Stimulated activated CD8-positive, alpha-beta memory T cell treated with anti-CD3 and anti-CD28 coated beads, Interleukin-7, amount 100 ng/mL, for 48 hours (primary cell): Measurements from ENCODE around the gene PRDM5.

Source experiments
- DNase-seq, 2 donors: peaks; one replicate each; pipeline ENCODE4 v3.0.0-alpha.2; 2020; ENCODE audit warnings: low read depth in 1 of 2; ENCODE audit errors: extremely low read depth in 1 of 2

Gene PRDM5

GRCh38 chr4:120857312-120857711 is 65.2 kb downstream of the PRDM5 start:
- no peak for DNase-seq

DNA sequence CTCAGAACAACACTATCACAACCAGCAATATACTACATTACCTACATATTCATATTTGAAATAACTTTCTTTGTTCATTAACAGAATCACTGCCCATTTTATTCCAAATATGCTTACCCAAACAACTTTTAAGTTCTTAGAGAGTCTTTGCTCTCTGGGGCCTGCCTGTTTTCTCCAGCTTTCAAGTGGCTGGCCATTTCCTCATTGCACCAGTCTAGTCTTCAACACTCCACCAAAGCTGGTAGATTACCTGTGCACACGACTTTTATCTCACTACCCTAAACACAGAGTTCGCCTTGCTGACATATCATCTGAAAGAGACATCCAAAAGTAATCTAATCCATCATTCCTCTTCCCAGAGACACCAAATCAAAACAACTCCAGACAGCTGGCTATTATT is 66.2 kb downstream of the PRDM5 start:
- no peak for DNase-seq

- DNase-seq: no peak
These were observed 67.1 kb downstream of the PRDM5 start for GRCh38 chr4:120855307-120856001.

DNA sequence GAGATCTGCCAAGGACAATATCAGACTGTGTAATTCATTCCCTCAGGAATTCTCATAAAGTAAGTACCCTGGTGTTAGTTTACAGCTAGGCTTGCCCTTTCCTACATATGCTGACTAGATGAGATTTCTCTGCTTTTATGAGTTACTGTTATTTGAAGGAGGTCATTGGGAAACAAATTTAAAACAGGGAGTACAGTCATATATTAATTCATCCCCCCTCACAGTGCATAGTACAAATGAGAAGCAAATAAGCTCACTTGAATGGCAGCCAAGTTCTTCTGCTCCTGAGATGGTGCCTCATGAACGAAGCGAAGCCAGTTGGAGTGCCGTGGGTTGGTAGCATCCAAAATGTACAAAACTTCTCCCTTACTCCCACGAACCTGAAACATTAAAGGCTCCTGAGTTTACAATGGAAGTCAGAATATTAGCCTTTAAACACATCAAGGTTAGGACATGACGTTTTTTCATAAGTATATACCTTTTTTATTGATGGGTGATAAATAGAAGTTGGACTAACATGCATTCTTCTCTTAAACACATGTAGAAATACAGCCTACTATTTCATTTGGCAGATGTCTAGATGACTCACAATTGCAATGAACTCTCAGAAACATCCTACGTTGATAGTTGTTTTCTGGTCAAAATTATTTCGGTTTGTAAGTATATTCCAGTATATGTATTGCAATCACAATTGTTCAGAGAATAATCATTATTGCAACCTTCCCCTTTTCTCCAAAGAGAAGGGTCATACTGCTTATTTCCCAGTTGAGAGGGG is 69.2 kb downstream of the PRDM5 start:
- DNase-seq: no peak

DNA sequence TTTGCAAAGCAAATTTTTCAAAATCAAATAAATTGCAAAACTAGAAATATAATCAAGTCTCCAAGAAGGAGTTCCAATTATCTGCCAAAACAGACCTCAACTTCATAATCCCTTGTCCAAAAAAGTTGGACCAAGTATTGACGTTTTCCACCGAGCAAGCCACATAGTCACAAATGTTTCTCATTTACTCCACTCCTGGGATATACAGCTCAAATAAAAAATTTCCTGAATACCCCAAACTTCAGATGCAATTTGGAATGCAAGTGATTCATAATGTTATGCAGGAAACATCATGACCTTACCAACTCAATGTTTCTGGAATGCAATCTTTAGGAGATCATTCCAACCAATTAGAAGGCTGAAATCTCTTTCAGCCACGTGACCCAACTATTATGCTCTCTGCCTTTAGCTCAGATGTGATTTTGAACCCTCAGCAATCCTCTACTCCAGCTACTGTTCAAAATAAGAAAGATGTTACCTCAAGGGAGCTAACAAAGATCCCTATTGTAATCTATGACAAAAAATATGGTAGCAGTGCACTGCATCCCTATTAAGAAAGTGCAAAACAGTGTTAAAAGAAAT is 72.4 kb downstream of the PRDM5 start:
- DNase-seq: no peak

DNA sequence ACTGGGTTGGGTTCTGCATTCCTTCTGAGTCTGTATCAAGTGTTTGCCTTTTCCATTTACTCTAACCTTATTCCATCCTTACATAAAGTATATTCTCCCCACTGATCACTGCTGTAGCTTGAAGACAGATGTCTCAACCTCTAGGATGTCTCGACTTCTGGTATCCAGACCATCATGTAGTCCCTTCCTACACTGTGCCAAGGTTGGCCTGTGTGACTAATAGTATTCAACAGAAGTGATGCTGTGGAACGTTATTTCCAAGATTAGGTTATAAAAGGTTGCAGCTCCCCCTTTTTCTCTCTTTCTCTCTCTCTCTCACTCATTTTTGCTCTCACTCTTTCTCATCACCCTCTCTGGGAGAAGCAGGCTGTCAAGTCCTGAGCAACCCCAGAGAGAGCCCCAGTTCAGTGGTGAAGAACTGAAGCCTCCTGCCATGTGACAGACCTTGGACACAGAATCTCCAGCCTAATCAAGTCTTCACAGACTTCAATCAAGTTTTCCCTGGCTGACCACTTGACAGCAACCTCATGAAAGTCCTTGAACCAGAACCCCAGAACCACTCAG is 75.4 kb downstream of the PRDM5 start:
- DNase-seq: no peak

- no peak for DNase-seq
These were observed 78.0 kb downstream of the PRDM5 start for GRCh38 chr4:120844528-120844921.

- DNase-seq: no peak
These were observed 78.5 kb downstream of the PRDM5 start for GRCh38 chr4:120843849-120844527.

DNA sequence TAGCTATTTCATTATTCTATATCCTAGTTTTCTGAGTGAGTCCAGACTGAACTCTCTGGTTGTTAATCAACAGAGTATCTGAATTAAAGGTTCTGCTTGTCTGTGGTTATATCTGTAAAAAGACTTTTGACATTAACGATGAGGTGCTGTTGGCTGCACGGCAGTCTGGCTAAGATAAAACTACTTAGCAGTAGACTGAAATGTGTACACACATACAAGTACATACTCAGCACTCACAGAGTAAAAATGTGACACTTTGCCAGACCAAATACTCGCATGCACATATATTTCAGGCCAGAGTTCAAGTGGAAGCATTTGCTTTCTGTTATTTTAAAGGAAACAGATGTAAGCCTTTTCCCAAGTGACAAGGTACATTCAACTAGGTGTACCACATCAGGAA is 80.5 kb downstream of the PRDM5 start:
- no peak for DNase-seq

DNA sequence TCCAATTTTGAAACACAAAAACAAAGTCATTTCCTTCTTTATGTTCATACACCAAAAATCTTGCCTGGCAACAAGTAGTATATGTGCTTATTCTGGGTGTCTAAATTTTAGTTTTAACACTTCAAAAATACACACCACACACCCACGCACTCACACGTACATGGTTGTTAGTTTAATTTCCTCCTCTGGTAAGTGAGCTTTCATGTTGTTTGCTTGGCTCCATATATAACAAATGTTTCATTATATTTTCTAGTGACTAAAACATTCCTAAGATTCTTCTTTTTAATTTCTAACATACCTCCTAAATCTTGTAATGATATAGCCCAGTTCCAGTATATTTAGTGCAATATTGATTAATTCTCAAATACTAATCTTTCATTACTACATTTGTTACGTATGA is 80.9 kb downstream of the PRDM5 start:
- DNase-seq: no peak

DNA sequence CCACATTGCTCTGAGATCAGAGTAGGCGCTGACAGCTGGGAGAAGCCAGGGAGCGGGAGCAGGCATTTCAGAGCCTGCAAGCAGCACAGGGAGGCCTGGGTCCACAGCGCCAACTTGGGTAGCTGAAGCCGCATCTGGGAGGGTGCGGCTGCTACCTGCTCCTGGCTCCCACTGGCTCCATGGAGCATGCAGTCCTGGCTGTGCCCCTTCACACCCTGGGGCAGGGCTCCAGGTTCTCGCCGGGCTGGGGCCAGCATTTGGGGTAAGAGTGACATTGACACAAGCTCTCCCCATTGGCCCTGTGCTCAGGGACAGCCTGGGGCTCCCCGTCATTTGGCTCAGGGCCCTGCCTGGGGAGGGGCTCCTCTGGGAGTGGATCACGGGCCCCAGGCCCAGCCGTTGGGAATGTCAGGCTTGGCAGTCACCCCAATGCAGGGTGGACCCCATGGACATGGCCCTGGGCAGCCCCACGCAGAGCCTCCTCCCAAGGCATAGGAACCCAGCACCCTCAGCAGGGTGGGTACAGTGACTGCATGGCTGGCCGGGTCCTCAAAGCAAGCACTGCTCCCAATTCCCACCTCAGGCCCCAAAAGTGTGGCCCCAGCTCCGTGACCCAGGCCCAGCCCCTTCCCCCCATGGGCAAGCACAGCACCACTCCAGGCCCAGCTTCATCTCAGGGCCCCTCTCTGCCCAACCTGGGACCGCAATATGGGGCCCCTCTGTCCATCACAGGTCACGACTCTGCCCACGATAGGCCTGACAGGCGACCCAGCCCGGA is 82.4 kb downstream of the PRDM5 start:
- DNase-seq: no peak

DNA sequence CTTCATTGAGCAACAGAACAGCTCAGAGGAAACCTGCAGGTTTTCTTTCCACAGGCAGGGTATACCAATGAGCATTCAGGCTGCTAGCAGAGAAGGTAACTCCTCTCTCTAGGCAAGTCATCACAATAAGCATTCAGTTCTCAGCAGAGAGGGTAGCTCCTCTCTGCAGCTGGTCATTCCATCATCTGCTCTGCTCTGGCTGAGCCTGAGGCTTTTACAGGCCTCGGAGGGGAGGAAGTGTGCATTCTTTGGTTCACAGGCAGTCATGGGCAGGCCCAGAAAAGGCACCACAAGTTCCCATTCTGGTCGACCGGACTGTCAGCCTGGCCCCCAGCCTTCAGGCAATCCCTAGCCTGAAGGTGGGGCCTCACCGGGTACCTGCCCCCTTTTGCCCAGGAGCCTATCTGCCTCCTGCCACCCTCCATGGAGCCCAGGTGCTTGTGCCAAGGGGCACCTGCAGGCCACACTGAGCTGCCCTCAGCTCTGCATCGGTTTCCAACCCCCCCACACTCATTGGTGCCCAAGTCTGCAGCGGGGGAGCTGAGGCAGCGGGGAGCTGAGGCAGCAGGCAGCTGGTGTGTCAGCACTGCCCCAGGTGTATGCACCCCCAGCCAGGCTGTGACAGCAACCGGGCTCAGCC is 83.1 kb downstream of the PRDM5 start:
- DNase-seq: no peak

- no peak for DNase-seq
These were observed 83.7 kb downstream of the PRDM5 start for GRCh38 chr4:120838784-120839183.

DNA sequence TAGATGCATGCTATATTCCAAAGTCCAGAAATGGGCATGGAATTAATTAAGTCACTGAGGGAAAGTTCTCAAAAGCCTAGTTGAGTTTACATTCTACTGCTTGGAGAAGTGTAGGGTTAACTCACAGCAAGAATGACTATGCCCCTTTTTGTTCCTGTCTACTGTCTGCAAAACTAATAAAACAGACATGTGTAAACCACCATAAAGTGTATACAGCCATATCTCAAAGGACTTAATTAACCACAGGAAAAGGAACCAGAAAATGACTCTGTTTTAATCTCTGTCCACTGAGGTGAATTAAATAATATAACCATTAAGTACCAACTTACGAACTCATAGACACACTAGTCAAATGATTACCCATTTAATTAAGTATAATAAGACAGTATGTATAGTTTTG is 84.9 kb downstream of the PRDM5 start:
- DNase-seq: no peak

DNA sequence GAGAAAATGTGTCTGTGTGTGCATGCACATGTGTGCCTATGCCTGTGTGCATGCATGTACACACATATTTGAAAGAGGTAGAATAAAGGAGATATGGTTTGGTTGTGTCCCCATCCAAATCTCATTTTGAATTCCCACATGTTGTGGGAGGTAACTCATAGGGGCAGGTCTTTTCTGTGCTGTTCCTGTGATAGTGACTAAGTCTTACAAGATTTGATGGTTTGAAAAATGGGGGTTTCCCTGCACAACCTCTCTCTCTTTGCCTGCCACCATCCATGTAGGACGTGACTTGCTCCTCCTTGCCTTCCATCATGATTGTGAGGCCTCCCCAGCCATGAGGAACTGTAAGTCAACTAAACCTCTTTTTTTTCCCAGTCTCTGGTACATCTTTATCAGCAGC is 87.2 kb downstream of the PRDM5 start:
- no peak for DNase-seq

GRCh38 chr4:120830204-120830603 is 92.3 kb downstream of the PRDM5 start:
- no peak for DNase-seq

GRCh38 chr4:120829113-120829831 is 93.3 kb downstream of the PRDM5 start:
- no peak for DNase-seq

- DNase-seq: no peak
These were observed 95.7 kb downstream of the PRDM5 start for GRCh38 chr4:120826853-120827252.

GRCh38 chr4:120826449-120826848 is 96.1 kb downstream of the PRDM5 start:
- DNase-seq: no peak
